Measurements from ENCODE around the gene ZNF319. TPM values are rescaled to one million over a fixed set of nuclear protein-coding genes. Genes with fewer than 3 reads are reported as not detected.
A peak's percentile ranks its signal among the peaks of the same experiment; 100 is the strongest.

ZNF319 gene
- total RNA-seq, 3 donors from 2014 or later (not counting 1 experiment from before 2014, with no cell fraction given): 15.9 to 31.3 (median 29.3) TPM

DNA sequence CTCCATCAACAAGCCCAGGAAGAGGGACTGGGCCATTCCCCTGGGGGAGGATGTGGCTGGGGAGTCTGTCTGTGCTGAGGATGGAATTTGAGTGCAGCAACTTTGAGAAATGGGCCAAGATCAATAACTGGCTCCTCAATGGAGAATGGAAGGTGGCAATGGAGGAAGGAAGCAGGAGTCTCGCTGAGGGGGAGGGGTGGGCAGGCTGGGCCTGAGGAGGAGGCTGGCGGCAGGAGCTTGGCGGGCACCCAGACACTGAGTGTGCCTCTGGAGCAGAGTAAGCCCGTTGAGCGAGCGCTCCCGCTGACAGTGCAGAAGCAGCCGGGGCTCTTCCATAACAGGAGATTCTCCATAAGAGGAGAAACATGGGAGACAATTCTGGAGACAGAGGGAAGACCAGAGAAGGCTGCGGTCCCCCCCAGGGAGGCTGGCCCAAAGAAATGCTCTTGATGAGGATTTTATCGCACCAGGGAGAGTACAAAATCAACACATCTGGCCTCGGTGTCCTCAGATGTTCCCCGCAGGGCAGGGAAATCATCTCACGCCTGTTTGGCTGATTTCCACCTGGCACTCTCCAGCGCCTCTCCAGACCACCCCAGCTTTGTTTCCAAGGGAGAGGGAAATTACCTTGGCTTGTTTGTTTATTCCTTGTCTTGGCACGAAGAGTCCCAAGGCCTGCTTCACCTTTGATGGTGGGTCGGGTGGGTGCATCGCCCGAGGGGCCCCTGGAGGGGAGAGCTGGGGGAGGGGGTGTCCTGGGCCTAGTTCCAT, 22.3 kb upstream of the ZNF319 start:
- Mint-ChIP-seq H3K4me3 (no peak overlapping the region), H3K36me3 (no peaks in the 10 kb centered on the region), H3K27me3 (ENCODE audit: low read depth in 2 of 2) (peaks cover 0 to 4% of the 10 kb centered on the region in 2 donors), H3K4me1 (peaks cover 0 to 17% of the 10 kb centered on the region in 2 donors), H3K9me3 (no peaks in the 10 kb centered on the region), H3K27ac (no peak overlapping the region)
- Histone ChIP-seq H3K4me3 (ENCODE audit: low read length) (no peak overlapping the region), H3K27ac (ENCODE audit: low read length) (no peak overlapping the region), H3K9me3 (ENCODE audit: control insufficient read depth, insufficient read depth, low read length) (no peaks in the 10 kb centered on the region), H3K36me3 (ENCODE audit: control insufficient read depth, insufficient read depth, low read length) (peaks cover 16% of the 10 kb centered on the region), H3K27me3 (ENCODE audit: control insufficient read depth, insufficient read depth, low read length) (peaks cover 10% of the 10 kb centered on the region), H3K4me1 (ENCODE audit: control insufficient read depth, insufficient read depth, low read length) (peaks cover 27% of the 10 kb centered on the region)
- ATAC-seq (no peak), DNase-seq (no peak)
- TF ChIP-seq, protein P1, sequence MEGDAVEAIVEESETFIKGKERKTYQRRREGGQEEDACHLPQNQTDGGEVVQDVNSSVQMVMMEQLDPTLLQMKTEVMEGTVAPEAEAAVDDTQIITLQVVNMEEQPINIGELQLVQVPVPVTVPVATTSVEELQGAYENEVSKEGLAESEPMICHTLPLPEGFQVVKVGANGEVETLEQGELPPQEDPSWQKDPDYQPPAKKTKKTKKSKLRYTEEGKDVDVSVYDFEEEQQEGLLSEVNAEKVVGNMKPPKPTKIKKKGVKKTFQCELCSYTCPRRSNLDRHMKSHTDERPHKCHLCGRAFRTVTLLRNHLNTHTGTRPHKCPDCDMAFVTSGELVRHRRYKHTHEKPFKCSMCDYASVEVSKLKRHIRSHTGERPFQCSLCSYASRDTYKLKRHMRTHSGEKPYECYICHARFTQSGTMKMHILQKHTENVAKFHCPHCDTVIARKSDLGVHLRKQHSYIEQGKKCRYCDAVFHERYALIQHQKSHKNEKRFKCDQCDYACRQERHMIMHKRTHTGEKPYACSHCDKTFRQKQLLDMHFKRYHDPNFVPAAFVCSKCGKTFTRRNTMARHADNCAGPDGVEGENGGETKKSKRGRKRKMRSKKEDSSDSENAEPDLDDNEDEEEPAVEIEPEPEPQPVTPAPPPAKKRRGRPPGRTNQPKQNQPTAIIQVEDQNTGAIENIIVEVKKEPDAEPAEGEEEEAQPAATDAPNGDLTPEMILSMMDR (IDR thresholded peaks at IDR 0.05): no peak
- intact Hi-C loops (cut with micrococcal nuclease): loop anchor here (10.0 kb wide), 1 partner anchor 172 kb away; the partner anchor contains the start of gene CSNK2A2
- WGBS (ENCODE audit: insufficient coverage): 63% methylated on average over 16 of the region's 18 CpGs

DNA sequence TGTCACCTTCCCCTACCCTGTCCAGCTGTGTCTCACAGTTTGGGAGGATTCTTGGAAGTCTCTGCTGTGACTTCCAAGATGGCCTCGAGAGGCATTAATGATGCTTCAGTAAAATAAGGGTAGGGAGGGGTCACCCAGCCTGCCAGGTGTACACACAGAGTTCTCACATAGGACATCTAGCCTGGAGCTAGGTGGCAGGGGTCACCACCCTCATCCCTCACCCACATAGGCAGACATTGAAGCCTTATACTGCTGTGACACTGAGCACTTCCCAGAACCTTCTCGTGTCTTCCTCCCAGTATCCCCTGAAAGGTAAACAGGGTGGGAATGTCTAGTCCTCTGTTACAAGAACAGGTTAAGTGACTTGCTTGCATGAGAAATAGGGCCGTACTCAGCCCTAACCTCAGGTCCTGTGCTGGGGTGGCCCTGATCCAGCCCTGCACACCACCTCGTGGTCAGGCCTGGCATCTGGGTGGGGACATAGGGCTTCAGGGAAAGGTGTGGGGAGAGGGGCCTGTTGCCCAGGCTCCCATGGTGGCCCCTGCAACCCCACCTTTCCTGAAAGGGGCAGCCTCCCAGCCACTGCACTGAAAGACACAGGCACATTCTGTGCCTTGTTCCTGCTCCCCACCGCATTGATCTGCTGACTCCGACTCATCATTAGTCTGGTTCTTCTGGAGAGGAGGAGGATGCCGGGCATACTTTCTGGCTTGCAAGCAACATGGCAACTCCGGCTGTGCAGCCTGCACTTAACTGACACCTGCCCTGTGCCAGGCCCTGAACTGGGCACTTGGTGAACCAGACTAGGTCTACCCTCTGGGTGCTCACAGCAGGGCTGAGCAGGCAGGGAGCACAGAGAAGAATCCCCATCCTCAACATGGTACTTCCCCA, 21.4 kb upstream of the ZNF319 start:
- H3K27ac ChIP-seq (ENCODE audit: low read length): no peak overlapping the region
- TF ChIP-seq, protein P1 (IDR thresholded peaks at IDR 0.05): no peak
- Mint-ChIP-seq H3K4me3 (no peak overlapping the region), H3K36me3 (no peaks in the 10 kb centered on the region), H3K27ac (no peak overlapping the region), H3K4me1 (peaks cover 0 to 17% of the 10 kb centered on the region in 2 donors), H3K9me3 (no peaks in the 10 kb centered on the region), H3K27me3 (ENCODE audit: low read depth in 2 of 2) (peaks cover 0 to 4% of the 10 kb centered on the region in 2 donors)
- intact Hi-C loops (cut with micrococcal nuclease): loop anchor here (2.0 to 10.0 kb wide), 3 partner anchors 105 to 285 kb away; partner anchors contain the start of gene CSNK2A2
- H3K9me3 ChIP-seq (ENCODE audit: control insufficient read depth, insufficient read depth, low read length): no peaks in the 10 kb centered on the region
- H3K4me1 ChIP-seq (ENCODE audit: control insufficient read depth, insufficient read depth, low read length): peaks cover 21% of the 10 kb centered on the region
- WGBS (ENCODE audit: insufficient coverage): 94% methylated on average over 8 of the region's 8 CpGs
- peaks cover 5% of the 10 kb centered on the region for H3K27me3 ChIP-seq (ENCODE audit: control insufficient read depth, insufficient read depth, low read length)
- ATAC-seq (no peak), DNase-seq (no peak)
- H3K4me3 ChIP-seq (ENCODE audit: low read length): no peak overlapping the region
- H3K36me3 ChIP-seq (ENCODE audit: control insufficient read depth, insufficient read depth, low read length): peaks cover 22% of the 10 kb centered on the region

DNA sequence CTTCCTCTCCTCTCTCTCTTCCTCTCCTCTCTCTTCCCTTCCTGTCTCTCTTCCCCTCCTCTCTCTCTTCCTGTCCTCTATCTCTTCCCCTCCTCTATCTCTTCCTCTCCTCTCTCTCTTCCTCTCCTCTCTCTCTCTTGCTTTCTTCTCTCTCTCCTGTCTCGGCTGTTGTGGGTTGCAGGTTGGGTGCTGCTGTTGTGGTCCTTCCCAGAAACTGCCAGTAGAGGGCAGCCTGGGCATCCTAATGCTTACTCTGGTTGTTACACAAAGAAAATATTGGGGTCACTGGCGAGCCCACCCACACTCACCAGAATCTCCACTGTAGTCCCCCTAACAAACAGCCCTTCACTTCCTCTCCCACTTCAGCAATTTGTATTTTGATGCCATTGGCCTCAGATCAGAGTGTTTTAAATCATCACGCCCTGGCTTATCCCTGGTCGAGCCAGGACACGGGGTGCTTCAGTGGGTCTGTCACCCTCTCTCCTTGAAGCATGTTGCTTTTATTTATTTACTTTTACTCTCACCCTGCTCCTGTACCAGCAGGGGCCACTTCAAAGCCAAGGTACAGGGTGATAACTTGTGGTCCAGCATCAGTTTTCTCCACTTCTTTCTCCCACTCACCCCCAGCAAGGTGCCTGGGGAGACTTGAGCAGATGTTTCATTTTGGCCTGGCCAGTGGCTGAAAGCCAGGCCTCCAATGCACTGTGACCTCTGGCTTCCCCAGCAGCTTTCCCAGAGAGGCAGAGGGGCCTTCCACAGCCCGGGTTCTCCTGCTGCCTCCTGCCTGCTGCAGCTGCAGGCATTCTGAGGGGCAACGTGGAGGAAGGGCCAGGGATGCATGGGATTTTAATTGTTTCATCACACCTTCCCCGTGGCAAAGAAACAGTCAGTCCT, 20.4 kb upstream of the ZNF319 start:
- TF ChIP-seq, protein P1 (IDR thresholded peaks at IDR 0.05): peak; percentile 81
- Mint-ChIP-seq H3K27ac (peak overlapping the region in 1 of 2 donors; percentile 37), H3K9me3 (no peaks in the 10 kb centered on the region), H3K4me3 (no peak overlapping the region), H3K4me1 (peaks cover 0 to 17% of the 10 kb centered on the region in 2 donors), H3K36me3 (no peaks in the 10 kb centered on the region), H3K27me3 (ENCODE audit: low read depth in 2 of 2) (peaks cover 0 to 4% of the 10 kb centered on the region in 2 donors)
- WGBS (ENCODE audit: insufficient coverage): 72% methylated on average over 8 of the region's 8 CpGs
- Histone ChIP-seq H3K4me3 (ENCODE audit: low read length) (no peak overlapping the region), H3K36me3 (ENCODE audit: control insufficient read depth, insufficient read depth, low read length) (peaks cover 22% of the 10 kb centered on the region), H3K27ac (ENCODE audit: low read length) (no peak overlapping the region), H3K27me3 (ENCODE audit: control insufficient read depth, insufficient read depth, low read length) (no peaks in the 10 kb centered on the region), H3K9me3 (ENCODE audit: control insufficient read depth, insufficient read depth, low read length) (no peaks in the 10 kb centered on the region), H3K4me1 (ENCODE audit: control insufficient read depth, insufficient read depth, low read length) (peaks cover 14% of the 10 kb centered on the region)
- intact Hi-C loops (cut with micrococcal nuclease): loop anchor here (2.0 to 10.0 kb wide), 3 partner anchors 106 to 286 kb away; partner anchors contain the start of gene CSNK2A2
- peak; percentile 58 to 67 (median 63) for ATAC-seq
- DNase-seq: peak; percentile 50 to 81

All from natural killer cell (primary cell).